WI38 (cell line): ENCODE data around the gene EVX1.

ENCODE experiments used
- H3K4me3 ChIP-seq: 2 replicates; pipeline ENCODE4 v1.5.1; 2011; ENCODE audit warnings: low read depth, mild to moderate bottlenecking, control low read depth, low read length
- TF ChIP-seq, protein P1 (sequence below): IDR thresholded peaks from 2 replicates; pipeline ENCODE4 v1.5.1; 2012; ENCODE audit warnings: low read depth, mild to moderate bottlenecking, control low read depth, low read length

Gene EVX1

GRCh38 chr7:27202018-27202861, 40.4 kb upstream of the EVX1 start:
- TF ChIP-seq, protein P1, sequence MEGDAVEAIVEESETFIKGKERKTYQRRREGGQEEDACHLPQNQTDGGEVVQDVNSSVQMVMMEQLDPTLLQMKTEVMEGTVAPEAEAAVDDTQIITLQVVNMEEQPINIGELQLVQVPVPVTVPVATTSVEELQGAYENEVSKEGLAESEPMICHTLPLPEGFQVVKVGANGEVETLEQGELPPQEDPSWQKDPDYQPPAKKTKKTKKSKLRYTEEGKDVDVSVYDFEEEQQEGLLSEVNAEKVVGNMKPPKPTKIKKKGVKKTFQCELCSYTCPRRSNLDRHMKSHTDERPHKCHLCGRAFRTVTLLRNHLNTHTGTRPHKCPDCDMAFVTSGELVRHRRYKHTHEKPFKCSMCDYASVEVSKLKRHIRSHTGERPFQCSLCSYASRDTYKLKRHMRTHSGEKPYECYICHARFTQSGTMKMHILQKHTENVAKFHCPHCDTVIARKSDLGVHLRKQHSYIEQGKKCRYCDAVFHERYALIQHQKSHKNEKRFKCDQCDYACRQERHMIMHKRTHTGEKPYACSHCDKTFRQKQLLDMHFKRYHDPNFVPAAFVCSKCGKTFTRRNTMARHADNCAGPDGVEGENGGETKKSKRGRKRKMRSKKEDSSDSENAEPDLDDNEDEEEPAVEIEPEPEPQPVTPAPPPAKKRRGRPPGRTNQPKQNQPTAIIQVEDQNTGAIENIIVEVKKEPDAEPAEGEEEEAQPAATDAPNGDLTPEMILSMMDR = no peak
- H3K4me3 ChIP-seq = no peak overlapping the region

GRCh38 chr7:27202862-27203134, 39.8 kb upstream of the EVX1 start:
- H3K4me3 ChIP-seq = no peak overlapping the region
- TF ChIP-seq, protein P1 = no peak

DNA sequence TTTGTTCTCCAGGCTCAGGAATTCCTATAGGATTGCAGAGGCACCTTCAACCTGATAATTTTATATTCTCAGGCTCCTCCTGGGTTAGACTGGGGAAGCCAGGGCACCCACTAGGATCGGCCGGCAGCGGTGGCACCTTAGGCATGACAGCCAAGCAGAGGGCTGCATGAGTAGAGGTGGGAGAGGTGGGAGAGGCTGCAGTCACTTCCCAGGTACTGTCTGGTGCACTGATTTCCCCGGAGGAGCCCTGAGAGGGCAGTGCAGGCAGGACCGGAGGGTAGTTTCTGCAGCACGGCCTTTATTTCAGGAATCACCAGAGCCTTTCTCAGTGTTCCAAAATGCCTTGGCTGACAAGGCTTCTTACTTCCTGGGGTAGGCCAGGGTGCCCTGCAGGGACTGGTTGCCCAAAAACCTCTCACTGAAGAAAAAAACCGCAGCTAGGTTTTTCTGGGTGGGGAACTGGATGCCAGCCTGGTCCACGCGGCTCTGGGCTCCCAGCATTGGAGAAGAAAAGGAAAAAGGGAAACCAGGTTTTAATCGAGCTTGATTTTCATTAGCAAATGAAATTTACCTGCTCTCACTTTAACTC, 39.1 kb upstream of the EVX1 start:
- TF ChIP-seq, protein P1 = no peak
- H3K4me3 ChIP-seq = no peak overlapping the region

GRCh38 chr7:27203964-27204594, 38.5 kb upstream of the EVX1 start:
- no peak overlapping the region for H3K4me3 ChIP-seq
- TF ChIP-seq, protein P1 = no peak

- TF ChIP-seq, protein P1 = no peak
- no peak overlapping the region for H3K4me3 ChIP-seq
Observed at GRCh38 chr7:27204851-27205322, 37.7 kb upstream of the EVX1 start.

DNA sequence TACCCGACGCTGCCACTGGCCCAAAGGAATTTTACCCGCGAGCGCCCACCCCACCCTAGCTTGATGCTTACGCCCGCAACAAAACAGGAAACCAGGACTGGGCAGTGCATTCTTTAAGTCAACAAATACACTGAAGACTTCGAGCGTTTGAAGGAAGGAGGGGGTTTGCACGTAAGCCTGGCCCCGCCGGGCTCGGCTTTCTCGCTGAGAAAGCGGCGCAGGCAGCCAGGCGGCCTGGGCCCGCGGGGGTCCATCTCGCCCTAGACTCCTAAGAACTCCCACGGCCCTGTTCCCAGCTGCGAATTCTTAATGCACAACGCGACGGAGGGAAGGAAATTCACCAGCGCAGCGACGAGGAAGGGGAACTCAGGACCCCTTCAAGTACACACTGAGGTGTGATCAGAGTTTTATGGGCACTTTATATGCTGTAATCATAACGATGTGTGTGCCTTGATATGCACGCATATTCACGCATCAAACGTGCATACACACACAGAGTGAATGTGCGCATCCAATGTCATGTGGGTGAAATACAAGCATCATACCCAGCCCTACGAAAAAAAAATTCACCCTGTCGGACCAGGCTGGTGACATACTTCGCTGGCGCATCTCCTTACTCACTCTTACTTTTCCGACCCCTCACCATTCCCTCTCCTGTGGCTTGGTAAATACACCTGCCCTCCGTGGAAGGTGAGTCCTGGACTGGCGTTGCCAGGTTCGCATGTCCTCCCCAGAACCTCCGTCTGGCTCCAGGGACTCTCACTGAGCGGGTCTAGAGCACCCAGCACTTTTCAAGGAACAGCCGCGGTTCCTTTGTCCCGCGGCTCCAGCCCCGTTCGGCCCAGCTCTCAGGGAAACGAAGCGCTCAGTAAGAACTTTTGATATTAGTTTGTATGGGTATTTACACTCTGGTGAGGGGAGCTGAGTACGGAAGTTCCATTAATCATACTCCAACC, 37.0 kb upstream of the EVX1 start:
- no peak overlapping the region for H3K4me3 ChIP-seq

More for the DNA sequence above, 37.0 kb upstream of the EVX1 start:
- TF ChIP-seq, protein P1 = no peak
